Activated CD4-positive, alpha-beta T cell treated with anti-CD3 and anti-CD28 coated beads, Interleukin-2, amount 10 ng/mL, durations not matched to agents 7 days and 5 days (primary cell): Measurements from ENCODE around the gene ZKSCAN3. TPM values are rescaled to one million over a fixed set of nuclear protein-coding genes. Genes with fewer than 3 reads are reported as not detected.
"Not testable (repeated sequence)": the region's sequence is repeated elsewhere in the genome, so short reads cannot be mapped to it uniquely, and the experiment has no call there.

Source experiments
- CTCF ChIA-PET: fragments of 350-600 bp; sonication (Branson Sonifier 250); formaldehyde crosslinking; loops from one replicate; lab custom pipeline; 2021; ENCODE audit warnings: antibody characterized with exemption; lab: Charles Lee
- POLR2A ChIA-PET: fragments of 350-600 bp; sonication (Branson Sonifier 250); formaldehyde crosslinking; loops from one replicate; lab custom pipeline; 2021; ENCODE audit warnings: antibody characterized with exemption; lab: Charles Lee
- DNase-seq: peaks from one replicate; pipeline ENCODE4 v3.0.0-alpha.2; 2020
- H3K27ac Mint-ChIP-seq: one replicate; pipeline ENCODE4 v1.8.0; 2021; ENCODE audit warnings: mild to moderate bottlenecking, moderate library complexity, mixed read lengths
- H3K27me3 Mint-ChIP-seq: one replicate; pipeline ENCODE4 v1.8.0; 2021; ENCODE audit warnings: mixed read lengths
- H3K36me3 Mint-ChIP-seq: one replicate; pipeline ENCODE4 v1.8.0; 2021; ENCODE audit warnings: low read depth, mixed read lengths
- H3K4me1 Mint-ChIP-seq: one replicate; pipeline ENCODE4 v1.8.0; 2021; ENCODE audit warnings: mixed read lengths
- H3K4me3 Mint-ChIP-seq: one replicate; pipeline ENCODE4 v1.8.0; 2021; ENCODE audit warnings: mild to moderate bottlenecking, moderate library complexity, mixed read lengths
- H3K9me3 Mint-ChIP-seq: one replicate; pipeline ENCODE4 v1.8.0; 2021; ENCODE audit warnings: mixed read lengths
- total RNA-seq, 2 experiments: library from RNA; stranded (reverse); gene quantifications; one replicate each; pipeline ENCODE4 v1.2.3, GENCODE V29; 2021

Gene ZKSCAN3
- total RNA-seq, 2 experiments from 2014 or later, result 6.2 to 7.0 TPM

DNA sequence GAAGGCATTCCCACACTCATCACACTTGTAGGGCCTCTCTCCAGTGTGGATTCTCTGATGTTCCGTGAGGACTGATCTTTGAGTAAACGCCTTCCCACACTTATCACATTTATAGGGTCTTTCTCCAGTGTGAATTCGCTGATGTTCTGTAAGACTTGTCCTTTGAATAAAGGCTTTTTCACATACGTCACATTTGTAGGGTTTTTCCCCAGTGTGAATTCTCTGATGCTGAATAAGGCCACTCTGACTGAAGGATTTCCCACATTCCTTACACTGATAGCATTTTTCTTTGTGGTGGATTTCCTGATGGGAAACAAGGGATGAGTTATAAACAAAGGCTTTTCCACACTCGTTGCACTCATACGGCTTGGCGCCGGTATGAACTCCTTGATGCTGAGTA is 40.9 kb downstream of the ZKSCAN3 start:
- peaks cover 25% of the 10 kb centered on the region for H3K4me1 Mint-ChIP-seq
- no peak for DNase-seq
- H3K27ac Mint-ChIP-seq, result no peak overlapping the region
- H3K27me3 Mint-ChIP-seq, result no peaks in the 10 kb centered on the region
- H3K36me3 Mint-ChIP-seq, result peaks cover 85% of the 10 kb centered on the region
- no peak overlapping the region for H3K4me3 Mint-ChIP-seq
- CTCF ChIA-PET, result no interaction called here
- H3K9me3 Mint-ChIP-seq, result peaks cover 16% of the 10 kb centered on the region
- POLR2A ChIA-PET, result no interaction called here

DNA sequence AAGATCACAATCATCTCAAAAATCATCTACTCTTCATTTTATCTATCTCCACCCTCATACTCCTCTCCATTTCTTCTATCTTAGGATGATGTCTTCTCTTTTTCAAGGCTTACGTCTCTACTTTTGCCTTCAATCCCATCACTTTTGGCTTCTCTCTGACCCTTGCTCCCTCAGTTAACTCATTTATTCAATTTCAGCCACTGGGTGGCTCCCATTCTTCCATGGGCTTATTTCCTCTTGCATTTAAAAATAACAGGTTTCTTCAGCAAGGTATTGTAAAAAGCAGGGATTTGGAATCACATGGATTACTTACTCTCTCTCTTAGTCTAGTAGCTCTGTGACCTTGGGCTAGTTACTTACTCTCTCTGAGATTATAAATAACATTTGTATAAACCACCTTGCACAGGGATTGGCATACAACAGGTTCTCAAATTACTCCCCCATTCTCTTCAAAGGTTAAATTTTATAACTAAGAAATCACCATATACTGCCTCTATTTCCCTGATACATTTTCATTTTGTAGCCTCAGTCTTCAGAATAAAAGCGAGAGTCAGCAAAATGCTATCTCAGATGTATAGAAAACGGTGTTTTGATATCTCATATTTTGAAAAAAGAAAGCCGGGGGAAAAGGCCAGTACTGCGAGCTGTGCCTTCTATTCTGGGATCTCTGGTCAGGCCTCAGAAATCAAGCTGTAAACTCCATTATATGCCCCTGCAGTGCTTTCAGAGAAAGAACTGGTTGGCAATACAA is 44.3 kb downstream of the ZKSCAN3 start:
- Mint-ChIP-seq H3K27me3 (no peaks in the 10 kb centered on the region), H3K4me1 (peaks cover 52% of the 10 kb centered on the region)
- CTCF ChIA-PET, result interaction anchor here (1.1 to 2.1 kb wide), 2 partner anchors 10 to 12 kb away, joined by 4 to 9 read pairs; no protein-coding TSS in a partner anchor

DNA sequence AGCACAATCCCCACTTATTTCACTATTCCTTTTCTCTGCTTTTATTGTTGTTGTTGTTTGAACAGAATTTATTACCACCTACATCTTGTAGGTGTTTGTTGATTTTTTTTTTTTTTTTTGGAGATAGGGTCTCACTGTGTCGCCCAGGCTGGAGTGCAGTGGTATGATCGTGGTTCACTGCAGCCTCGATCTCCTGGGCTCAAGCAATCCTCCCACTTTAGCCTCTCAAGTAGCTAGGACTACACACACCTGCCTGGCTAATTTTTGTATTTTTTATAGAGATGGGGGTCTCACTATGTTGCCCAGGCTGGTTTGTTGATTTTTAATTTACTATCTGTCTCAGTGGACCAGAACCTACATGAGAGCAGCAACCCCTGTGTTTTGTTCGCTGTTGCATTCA is 46.2 kb downstream of the ZKSCAN3 start:
- POLR2A ChIA-PET, result no interaction called here
- no peak for DNase-seq
- Mint-ChIP-seq H3K36me3 (peaks cover 70% of the 10 kb centered on the region), H3K9me3 (peaks cover 11% of the 10 kb centered on the region), H3K27ac (no peak overlapping the region), H3K27me3 (peaks cover 4% of the 10 kb centered on the region), H3K4me3 (no peak overlapping the region), H3K4me1 (peaks cover 61% of the 10 kb centered on the region)
- CTCF ChIA-PET, result interaction anchor here (0.7 to 0.9 kb wide), 2 partner anchors 40 to 158 kb away, joined by 3 to 5 read pairs; no protein-coding TSS in a partner anchor

More for the DNA sequence above, 44.3 kb downstream of the ZKSCAN3 start:
- no peak for DNase-seq
- no peak overlapping the region for H3K4me3 Mint-ChIP-seq
- H3K27ac Mint-ChIP-seq, result no peak overlapping the region
- peaks cover 16% of the 10 kb centered on the region for H3K9me3 Mint-ChIP-seq
- H3K36me3 Mint-ChIP-seq, result peaks cover 82% of the 10 kb centered on the region
- POLR2A ChIA-PET, result no interaction called here

DNA sequence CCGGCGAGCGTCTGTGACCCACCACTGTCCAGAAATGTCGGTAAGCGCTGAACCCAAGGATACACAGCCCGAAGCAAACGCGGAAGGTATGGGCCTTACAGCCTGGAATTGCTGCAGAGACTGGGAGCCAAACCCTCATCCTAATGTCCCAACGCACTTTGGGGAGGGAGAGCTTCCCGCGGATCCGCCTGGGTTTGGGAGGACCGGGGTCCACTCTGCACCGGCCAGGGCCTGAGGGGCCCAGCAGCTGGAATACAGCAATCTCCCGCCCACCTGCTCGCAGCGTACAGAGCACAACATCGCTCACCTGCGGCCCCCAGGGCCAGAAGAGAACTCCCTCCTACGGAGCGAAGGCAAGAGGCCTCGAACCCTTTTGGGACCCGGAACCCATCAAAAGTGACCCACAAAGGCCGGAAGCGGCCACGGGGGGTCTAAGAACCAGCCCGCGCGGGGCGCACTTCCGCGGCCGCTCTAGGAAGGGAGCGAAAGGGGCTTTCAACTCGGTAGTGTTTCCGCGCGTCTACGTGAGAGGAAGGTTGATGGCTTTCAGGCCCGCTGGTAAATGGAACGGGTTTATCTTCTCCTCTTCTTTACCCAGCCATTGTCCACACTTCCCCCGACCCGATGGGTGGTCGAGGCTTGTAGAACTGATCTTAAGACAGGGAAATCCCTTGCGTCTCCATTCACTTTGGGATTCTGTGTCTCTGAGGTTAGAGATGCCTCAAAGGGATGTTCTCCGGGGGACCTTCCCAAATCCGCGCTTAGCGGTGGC is 49.8 kb downstream of the ZKSCAN3 start, which contains the start of gene ZSCAN12:
Gene ZSCAN12, minus strand, starts transcription at position 398 of the 772 bp plus-strand sequence. CDS start 1,342 bp downstream, outside the sequence.
- DNase-seq, result peak; percentile 87
- Mint-ChIP-seq H3K4me3 (peak within 1 kb of the TSS; percentile 90), H3K27me3 (peaks cover 26% of the 10 kb centered on the region), H3K9me3 (peaks cover 2% of the 10 kb centered on the region), H3K27ac (peak within 1 kb of the TSS; percentile 95), H3K4me1 (peaks cover 60% of the 10 kb centered on the region), H3K36me3 (peaks cover 41% of the 10 kb centered on the region)
- POLR2A ChIA-PET, result no interaction called here
- CTCF ChIA-PET, result interaction anchor here (1.0 kb wide), 1 partner anchor 10 kb away, joined by 3 read pairs; no protein-coding TSS in a partner anchor

DNA sequence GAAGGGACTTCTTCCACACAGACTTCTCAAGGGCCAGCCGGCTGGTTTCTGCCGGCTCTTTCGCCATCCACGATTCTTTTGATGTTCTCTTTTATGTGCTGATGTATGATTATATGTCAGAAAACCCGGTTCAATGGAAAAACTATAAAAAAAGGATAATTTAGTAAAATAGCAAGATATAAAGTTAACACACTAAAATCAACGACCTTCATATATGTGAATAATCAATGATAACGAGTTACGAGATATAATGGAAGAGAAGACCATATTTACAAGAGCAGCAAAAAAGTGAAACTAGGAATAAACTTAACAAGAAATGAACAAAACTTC is 50.3 kb downstream of the ZKSCAN3 start:
- Mint-ChIP-seq H3K36me3 (peaks cover 40% of the 10 kb centered on the region), H3K9me3 (peaks cover 2% of the 10 kb centered on the region), H3K27ac (peak overlapping the region; percentile 95), H3K4me1 (peaks cover 55% of the 10 kb centered on the region), H3K4me3 (peak overlapping the region; percentile 90), H3K27me3 (peaks cover 27% of the 10 kb centered on the region)
- CTCF ChIA-PET, result no interaction called here
- DNase-seq, result no peak
- POLR2A ChIA-PET, result no interaction called here

DNA sequence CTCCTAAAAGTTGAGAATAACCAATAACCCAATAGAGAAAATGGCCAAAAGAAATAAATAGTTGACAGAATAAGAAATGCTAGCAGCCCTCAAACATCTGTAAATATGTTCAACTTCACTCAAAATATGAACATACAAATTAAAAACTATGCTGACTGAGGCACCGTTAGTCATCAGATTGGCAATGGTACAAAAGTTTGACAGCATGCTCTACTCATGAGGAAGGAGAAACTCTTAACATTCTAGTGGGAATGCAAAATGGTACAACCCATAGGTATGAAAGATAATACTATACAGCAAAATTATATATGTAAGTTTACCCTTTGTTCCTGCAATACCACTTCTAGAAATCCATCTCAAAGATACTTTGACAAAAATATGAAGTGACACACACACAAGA is 51.4 kb downstream of the ZKSCAN3 start:
- ChIA-PET CTCF (no interaction called here), POLR2A (no interaction called here)
- H3K27ac Mint-ChIP-seq, result no peak overlapping the region
- peaks cover 36% of the 10 kb centered on the region for H3K36me3 Mint-ChIP-seq
- peaks cover 50% of the 10 kb centered on the region for H3K4me1 Mint-ChIP-seq
- H3K4me3 Mint-ChIP-seq, result no peak overlapping the region
- peaks cover 2% of the 10 kb centered on the region for H3K9me3 Mint-ChIP-seq
- H3K27me3 Mint-ChIP-seq, result peaks cover 33% of the 10 kb centered on the region
- DNase-seq, result no peak

DNA sequence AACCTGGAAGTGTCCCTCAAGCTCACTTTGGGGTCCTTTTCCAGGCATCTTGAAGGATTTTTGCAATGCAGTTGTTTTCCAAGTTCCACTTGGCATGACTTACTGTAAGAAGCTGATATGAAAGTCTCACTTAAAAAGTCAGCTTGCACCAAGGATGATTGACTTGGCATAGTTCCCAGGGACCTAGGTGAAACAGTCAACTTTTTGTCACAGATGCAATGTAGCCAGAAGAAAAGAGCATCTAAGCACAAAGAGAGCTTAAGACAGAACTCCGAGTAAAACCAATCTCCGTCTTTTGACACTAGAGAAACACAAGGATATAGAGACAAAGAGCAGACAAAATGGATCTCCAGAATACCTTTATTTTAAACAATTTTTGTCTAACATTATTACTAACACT is 52.5 kb downstream of the ZKSCAN3 start:
- Mint-ChIP-seq H3K9me3 (peaks cover 2% of the 10 kb centered on the region), H3K36me3 (peaks cover 26% of the 10 kb centered on the region), H3K27me3 (peaks cover 35% of the 10 kb centered on the region), H3K27ac (no peak overlapping the region), H3K4me3 (no peak overlapping the region), H3K4me1 (peaks cover 49% of the 10 kb centered on the region)
- no peak for DNase-seq
- ChIA-PET POLR2A (no interaction called here), CTCF (no interaction called here)

DNA sequence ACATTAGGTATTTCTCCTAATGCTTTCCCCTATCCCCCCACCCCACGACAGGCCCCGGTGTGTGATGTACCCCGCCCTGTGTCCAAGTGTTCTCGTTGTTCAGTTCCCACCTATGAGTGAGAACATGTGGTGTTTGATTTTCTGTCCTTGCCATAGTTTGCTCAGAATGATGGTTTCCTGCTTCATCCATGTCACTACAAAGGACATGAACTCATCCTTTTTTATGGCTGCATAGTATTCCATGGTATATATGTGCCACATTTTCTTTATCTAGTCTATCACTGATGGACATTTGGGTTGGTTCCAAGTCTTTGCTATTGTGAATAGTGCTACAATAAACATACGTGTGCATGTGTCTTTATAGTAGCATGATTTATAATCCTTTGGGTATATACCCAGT is 54.2 kb downstream of the ZKSCAN3 start:
- peaks cover 53% of the 10 kb centered on the region for H3K4me1 Mint-ChIP-seq
- H3K9me3 Mint-ChIP-seq, CTCF ChIA-PET, H3K4me3 Mint-ChIP-seq, POLR2A ChIA-PET, DNase-seq, H3K27ac Mint-ChIP-seq: not testable (repeated sequence)
- peaks cover 35% of the 10 kb centered on the region for H3K27me3 Mint-ChIP-seq
- H3K36me3 Mint-ChIP-seq, result peaks cover 13% of the 10 kb centered on the region

DNA sequence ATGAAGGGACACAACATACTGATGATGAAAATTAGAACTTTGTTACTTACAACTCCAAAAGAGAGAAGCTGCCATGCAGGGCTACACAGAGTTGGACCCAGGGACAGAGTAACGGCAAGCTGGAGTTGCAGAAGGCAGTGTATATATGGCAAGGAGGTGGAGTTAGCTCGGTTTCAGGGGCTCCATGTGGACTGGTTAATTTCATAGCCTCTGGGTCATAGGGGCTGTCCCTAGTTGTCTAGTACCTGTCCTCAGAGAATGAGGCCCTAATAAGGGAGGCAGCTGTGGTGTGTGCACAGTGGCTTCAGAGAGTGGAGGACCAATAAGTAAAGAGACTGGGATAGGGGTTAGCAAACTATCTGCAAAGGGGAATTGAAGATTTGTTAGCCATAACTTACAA is 57.7 kb downstream of the ZKSCAN3 start:
- no peak for DNase-seq
- H3K9me3 Mint-ChIP-seq, result peaks cover 15% of the 10 kb centered on the region
- ChIA-PET CTCF (no interaction called here), POLR2A (no interaction called here)
- peaks cover 29% of the 10 kb centered on the region for H3K27me3 Mint-ChIP-seq
- no peak overlapping the region for H3K4me3 Mint-ChIP-seq
- peaks cover 13% of the 10 kb centered on the region for H3K36me3 Mint-ChIP-seq
- peaks cover 40% of the 10 kb centered on the region for H3K4me1 Mint-ChIP-seq
- no peak overlapping the region for H3K27ac Mint-ChIP-seq

DNA sequence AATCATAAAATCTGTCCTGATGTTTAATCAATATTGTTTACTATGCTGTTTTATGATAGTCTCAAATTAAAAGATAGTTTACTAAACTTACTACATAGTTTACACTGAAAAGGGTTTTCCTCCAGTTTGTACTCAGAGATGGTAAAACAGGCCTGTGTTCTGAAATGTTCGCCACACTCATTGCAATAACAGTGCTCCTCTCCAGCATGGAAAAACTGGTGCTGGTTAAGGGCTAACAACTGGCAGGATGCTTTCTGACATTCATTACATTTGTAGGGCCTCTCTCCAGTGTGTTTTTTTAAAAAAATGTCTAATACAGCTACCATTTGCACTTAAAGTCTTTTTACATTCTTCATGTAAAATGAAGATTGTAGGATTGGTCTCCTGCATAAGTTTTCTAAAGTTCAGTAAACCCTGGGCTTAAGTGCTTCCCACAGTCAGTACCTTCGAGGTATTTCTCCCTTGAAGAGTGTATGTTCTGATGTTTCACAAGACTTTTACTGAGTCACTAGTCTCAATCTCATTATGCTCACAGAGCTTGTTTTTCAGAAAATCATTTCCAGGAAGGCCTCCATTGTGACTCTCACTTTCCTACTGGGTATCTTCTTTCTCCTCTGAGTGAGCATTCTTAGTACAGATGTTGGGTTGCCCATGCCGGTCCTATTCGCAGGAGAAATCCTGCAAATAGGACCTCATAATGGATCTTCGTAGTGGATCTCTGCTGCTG is 58.5 kb downstream of the ZKSCAN3 start:
- ChIA-PET POLR2A (no interaction called here), CTCF (no interaction called here)
- peak overlapping the region; percentile 43 for H3K27ac Mint-ChIP-seq
- peaks cover 37% of the 10 kb centered on the region for H3K4me1 Mint-ChIP-seq
- peaks cover 13% of the 10 kb centered on the region for H3K36me3 Mint-ChIP-seq
- peaks cover 26% of the 10 kb centered on the region for H3K27me3 Mint-ChIP-seq
- no peak for DNase-seq
- peaks cover 15% of the 10 kb centered on the region for H3K9me3 Mint-ChIP-seq
- H3K4me3 Mint-ChIP-seq, result no peak overlapping the region

DNA sequence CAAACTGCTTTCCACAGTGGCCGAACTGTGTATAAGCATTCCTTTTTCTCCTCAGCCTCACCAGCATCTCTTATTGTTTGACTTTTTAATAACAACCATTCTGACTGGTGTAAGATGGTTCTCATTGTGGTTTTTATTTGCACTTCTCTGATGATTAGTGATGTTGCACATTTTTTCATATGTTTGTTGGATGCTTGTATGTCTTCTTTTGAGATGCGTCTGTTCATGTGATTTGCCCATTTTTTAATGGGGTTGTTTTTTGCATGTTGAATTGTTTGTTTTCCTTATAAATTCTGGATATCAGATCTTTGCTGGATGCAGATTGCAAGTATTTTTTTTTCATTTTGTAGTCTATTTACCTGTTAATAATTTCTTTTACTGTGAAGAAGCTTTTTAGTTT is 61.0 kb downstream of the ZKSCAN3 start:
- H3K36me3 Mint-ChIP-seq, result peaks cover 8% of the 10 kb centered on the region

DNA sequence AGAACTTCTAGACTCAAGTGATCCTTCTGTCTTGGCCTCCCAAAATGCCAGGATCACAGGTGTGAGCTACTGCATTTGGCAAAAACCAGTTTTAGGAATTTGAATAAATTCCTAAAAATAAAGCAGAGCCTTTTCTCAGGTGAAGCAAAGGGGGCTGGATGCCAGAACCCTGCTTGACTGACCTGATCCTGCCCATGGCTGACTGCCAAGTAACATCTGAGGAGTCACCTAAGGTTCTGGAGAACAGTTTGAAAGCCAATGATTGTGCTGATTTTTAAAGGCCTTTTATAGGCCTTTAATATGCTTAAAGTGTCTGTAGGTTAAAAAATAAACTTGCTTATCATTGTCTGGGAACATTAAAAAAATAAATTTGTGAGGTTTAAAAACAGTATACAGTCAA is 63.9 kb downstream of the ZKSCAN3 start:
- Mint-ChIP-seq H3K36me3 (peaks cover 4% of the 10 kb centered on the region), H3K27ac (no peak overlapping the region), H3K4me3 (no peak overlapping the region), H3K4me1 (peaks cover 7% of the 10 kb centered on the region), H3K27me3 (peaks cover 15% of the 10 kb centered on the region), H3K9me3 (peaks cover 15% of the 10 kb centered on the region)
- DNase-seq, result no peak
- POLR2A ChIA-PET, result no interaction called here
- CTCF ChIA-PET, result interaction anchor here (1.1 kb wide), 1 partner anchor 8 kb away, joined by 4 read pairs; no protein-coding TSS in a partner anchor

More for the DNA sequence above, 61.0 kb downstream of the ZKSCAN3 start:
- Mint-ChIP-seq H3K27ac (no peak overlapping the region), H3K4me3 (no peak overlapping the region), H3K27me3 (peaks cover 18% of the 10 kb centered on the region), H3K9me3 (peaks cover 15% of the 10 kb centered on the region), H3K4me1 (peaks cover 36% of the 10 kb centered on the region)
- DNase-seq, result no peak
- POLR2A ChIA-PET, result interaction anchor here (0.5 kb wide), 1 partner anchor 65 kb away, joined by 5 read pairs; no protein-coding TSS in a partner anchor
- CTCF ChIA-PET, result interaction anchor here (0.6 kb wide), 1 partner anchor 29 kb away, joined by 3 read pairs; no protein-coding TSS in a partner anchor
